NT2/D1 (cell line): ENCODE measurements around the gene SLC22A9.

Experiments
- SUZ12 ChIP-seq: IDR thresholded peaks from 2 replicates; pipeline ENCODE4 v1.6.1; 2011; ENCODE audit not compliant: insufficient read length, insufficient read depth; ENCODE audit errors: extremely low read depth
- YY1 ChIP-seq: IDR thresholded peaks from 2 replicates; pipeline ENCODE4 v1.6.1; 2011; ENCODE audit not compliant: insufficient read length, insufficient read depth

GRCh38 chr11:63417174-63417852 lies 47.7 kb downstream of the SLC22A9 start:
- TF ChIP-seq SUZ12 = no peak
- TF ChIP-seq YY1 = no peak
